Chondrocyte (in vitro differentiated cells): ENCODE data around the gene CLMN. TPM values are rescaled to one million over a fixed set of nuclear protein-coding genes. Genes with fewer than 3 reads are reported as not detected.

Source experiments
- DNase-seq: peaks from one replicate; pipeline ENCODE4 v3.0.0; 2021; ENCODE audit warnings: mixed read lengths, low spot score
- H3K27ac Mint-ChIP-seq: one replicate; pipeline ENCODE4 v1.8.0; 2021; ENCODE audit warnings: mild to moderate bottlenecking, moderate library complexity, mixed read lengths; ENCODE audit not compliant: unreplicated experiment
- H3K27me3 Mint-ChIP-seq: 2 replicates; pipeline ENCODE4 v1.8.0; 2021; ENCODE audit warnings: low read depth, mixed read lengths
- H3K36me3 Mint-ChIP-seq: 2 replicates; pipeline ENCODE4 v1.8.0; 2021; ENCODE audit warnings: low read depth, mixed read lengths
- H3K4me1 Mint-ChIP-seq: 2 replicates; pipeline ENCODE4 v1.8.0; 2021; ENCODE audit warnings: low read depth, mild to moderate bottlenecking, mixed read lengths
- H3K4me3 Mint-ChIP-seq: one replicate; pipeline ENCODE4 v1.8.0; 2021; ENCODE audit warnings: mild to moderate bottlenecking, moderate library complexity, mixed read lengths; ENCODE audit not compliant: unreplicated experiment
- H3K9me3 Mint-ChIP-seq: 2 replicates; pipeline ENCODE4 v1.8.0; 2021; ENCODE audit warnings: low read depth, mixed read lengths
- CTCF ChIP-seq: fragments of 200-600 bp; sonication (generic); IDR thresholded peaks from 2 replicates; pipeline ENCODE4 v1.5.0; 2021; ENCODE audit warnings: antibody characterized with exemption, mild to moderate bottlenecking, moderate library complexity
- total RNA-seq: library from RNA; stranded (reverse); gene quantifications from 3 replicates; pipeline ENCODE4 v1.2.1, GENCODE V29; 2021

Gene CLMN
- total RNA-seq, 1 donor from 2014 or later, result 7.3 TPM

- Mint-ChIP-seq H3K4me1 (peaks cover 5% of the 10 kb centered on the region), H3K9me3 (no peaks in the 10 kb centered on the region), H3K27me3 (peaks cover 4% of the 10 kb centered on the region), H3K27ac (no peak overlapping the region), H3K36me3 (no peaks in the 10 kb centered on the region), H3K4me3 (no peak overlapping the region)
- DNase-seq, result no peak
- TF ChIP-seq CTCF, result no peak
Measured at GRCh38 chr14:95304342-95304741, 15.4 kb downstream of the CLMN start.

GRCh38 chr14:95303552-95303951, 16.2 kb downstream of the CLMN start:
- Mint-ChIP-seq H3K27ac (no peak overlapping the region), H3K27me3 (peaks cover 4% of the 10 kb centered on the region), H3K9me3 (no peaks in the 10 kb centered on the region), H3K4me1 (peaks cover 5% of the 10 kb centered on the region), H3K36me3 (no peaks in the 10 kb centered on the region), H3K4me3 (no peak overlapping the region)
- no peak for DNase-seq
- TF ChIP-seq CTCF, result no peak

GRCh38 chr14:95302667-95303506, 16.8 kb downstream of the CLMN start:
- no peaks in the 10 kb centered on the region for H3K36me3 Mint-ChIP-seq
- peaks cover 5% of the 10 kb centered on the region for H3K4me1 Mint-ChIP-seq
- H3K27ac Mint-ChIP-seq, result no peak overlapping the region
- peaks cover 4% of the 10 kb centered on the region for H3K27me3 Mint-ChIP-seq
- H3K9me3 Mint-ChIP-seq, result no peaks in the 10 kb centered on the region
- no peak for TF ChIP-seq CTCF
- DNase-seq, result peak; percentile 44
- no peak overlapping the region for H3K4me3 Mint-ChIP-seq

- Mint-ChIP-seq H3K27ac (no peak overlapping the region), H3K4me1 (peaks cover 5% of the 10 kb centered on the region), H3K27me3 (no peaks in the 10 kb centered on the region), H3K4me3 (no peak overlapping the region), H3K36me3 (no peaks in the 10 kb centered on the region), H3K9me3 (no peaks in the 10 kb centered on the region)
- DNase-seq, result no peak
- no peak for TF ChIP-seq CTCF
Measured at GRCh38 chr14:95301527-95302187, 18.1 kb downstream of the CLMN start.

- Mint-ChIP-seq H3K27me3 (no peaks in the 10 kb centered on the region), H3K4me3 (no peak overlapping the region), H3K27ac (no peak overlapping the region), H3K9me3 (peaks cover 7% of the 10 kb centered on the region), H3K36me3 (no peaks in the 10 kb centered on the region), H3K4me1 (peaks cover 5% of the 10 kb centered on the region)
- no peak for DNase-seq
- no peak for TF ChIP-seq CTCF
Measured at GRCh38 chr14:95300697-95301526, 18.8 kb downstream of the CLMN start.
